HG02938 (cell line): ENCODE results near the gene GATC.
"Not testable (repeated sequence)": the region's sequence is repeated elsewhere in the genome, so short reads cannot be mapped to it uniquely, and the experiment has no call there.

Source experiments
- ATAC-seq: cut with Tn5 transposase; IDR thresholded peaks from one replicate; pipeline ENCODE4 v1.9.1; 2021; ENCODE audit warnings: mild to moderate bottlenecking, moderate library complexity; ENCODE audit not compliant: unreplicated experiment

GATC gene

DNA sequence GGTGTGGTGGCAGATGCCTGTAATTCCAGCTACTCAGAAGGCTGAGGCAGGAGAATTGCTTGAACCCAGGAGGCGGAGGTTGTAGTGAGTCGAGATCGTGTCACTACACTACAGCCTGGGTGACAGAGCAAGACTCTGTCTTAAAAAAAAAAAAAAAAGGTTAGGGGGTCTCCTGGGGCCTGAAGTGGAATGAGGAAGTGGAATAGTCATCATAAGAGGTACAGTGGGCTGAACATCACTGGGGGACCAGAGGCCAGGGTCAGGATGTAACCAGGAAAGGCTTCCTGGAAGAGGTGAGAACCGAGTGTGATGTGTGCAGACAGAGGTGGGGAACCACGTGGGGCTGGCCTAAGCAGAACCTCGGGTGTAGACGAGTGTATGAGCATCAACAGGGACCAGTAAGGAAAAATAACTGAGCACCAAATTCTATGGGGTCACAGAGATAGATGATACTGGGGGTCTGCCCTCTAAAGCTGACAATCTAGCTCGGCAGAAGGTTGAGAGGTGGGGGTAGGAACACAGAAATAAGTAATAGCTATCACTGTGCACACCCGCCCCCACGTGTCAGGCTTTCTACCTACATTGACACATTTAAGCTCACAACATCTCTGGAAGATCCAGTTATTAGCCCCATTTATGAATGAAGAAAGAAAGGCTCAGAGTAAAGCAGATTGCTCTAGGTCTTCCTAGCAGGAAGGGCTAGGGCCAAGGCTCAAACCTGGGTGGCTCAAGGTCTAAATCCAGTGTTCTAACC lies 13.3 kb upstream of the GATC start:
- no peak for ATAC-seq

DNA sequence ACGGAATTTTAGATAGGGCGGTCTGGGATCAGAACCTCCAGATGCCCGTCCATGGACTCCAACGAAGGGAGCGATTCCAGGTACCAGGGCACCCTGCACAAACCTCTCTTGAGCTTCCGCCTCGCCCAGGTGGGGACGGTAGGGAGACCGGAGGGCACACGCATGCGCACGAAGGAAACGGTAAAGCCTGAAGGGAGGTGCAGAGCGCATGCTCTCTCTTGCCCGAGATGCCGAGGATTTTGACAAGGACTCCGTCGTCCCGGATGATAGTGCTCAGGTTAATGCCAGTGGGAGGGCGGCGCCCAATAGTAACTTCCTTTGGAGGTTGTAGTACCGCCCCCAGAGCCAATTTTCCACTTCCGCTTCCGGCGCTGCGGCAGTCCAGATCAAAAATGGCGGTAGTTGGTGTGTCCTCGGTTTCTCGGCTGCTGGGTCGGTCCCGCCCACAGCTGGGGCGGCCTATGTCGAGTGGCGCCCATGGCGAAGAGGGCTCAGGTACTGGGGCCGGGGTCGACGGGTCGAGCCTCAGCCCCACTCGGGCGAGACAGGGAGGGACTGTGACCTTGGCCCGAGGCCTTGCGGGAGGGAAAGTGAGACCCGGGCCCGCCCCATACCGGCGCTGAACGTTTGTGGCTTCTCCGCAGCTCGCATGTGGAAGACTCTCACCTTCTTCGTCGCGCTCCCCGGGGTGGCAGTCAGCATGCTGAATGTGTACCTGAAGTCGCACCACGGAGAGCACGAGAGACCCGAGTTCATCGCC lies 8.3 kb upstream of the GATC start, which contains the start of gene COX6A1:
Gene COX6A1, plus strand, starts transcription at position 379 of the 760 bp plus-strand sequence. Its CDS starts 14 bp downstream, at position 393.
- ATAC-seq: peak; percentile 93

DNA sequence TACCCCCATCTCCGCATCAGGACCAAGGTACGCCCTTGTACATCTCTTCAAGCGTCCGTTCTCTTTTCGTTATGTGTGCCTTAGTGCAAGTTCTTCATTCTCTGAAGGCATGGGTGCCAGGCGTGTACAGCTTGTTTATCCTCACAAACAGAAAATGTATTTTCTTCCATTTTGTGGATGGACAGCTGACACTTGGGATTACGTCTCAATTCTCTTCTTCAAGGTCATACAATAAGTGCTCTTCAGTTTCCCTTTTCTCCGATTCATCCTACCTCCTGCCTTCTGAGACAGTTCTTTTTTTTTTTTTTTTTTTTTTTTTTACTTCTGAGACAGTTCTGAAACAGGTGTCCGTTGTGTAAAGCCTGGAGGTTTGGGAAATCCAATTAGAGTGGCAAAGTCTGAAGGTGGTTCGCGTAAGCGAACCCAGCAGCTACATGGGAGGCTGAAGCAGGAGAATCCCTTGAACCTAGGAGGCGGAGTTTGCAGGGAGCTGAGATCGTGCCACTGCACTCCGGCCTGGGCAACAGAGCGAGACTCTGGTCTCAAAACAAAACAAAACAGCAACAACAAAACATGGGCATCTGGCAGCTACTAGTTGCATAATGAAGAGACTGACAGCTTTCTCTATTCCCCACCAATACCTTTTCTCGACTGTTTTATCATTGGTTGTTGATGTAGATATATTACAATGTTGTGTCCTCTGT lies 7.6 kb upstream of the GATC start:
- ATAC-seq: peak; percentile 2

DNA sequence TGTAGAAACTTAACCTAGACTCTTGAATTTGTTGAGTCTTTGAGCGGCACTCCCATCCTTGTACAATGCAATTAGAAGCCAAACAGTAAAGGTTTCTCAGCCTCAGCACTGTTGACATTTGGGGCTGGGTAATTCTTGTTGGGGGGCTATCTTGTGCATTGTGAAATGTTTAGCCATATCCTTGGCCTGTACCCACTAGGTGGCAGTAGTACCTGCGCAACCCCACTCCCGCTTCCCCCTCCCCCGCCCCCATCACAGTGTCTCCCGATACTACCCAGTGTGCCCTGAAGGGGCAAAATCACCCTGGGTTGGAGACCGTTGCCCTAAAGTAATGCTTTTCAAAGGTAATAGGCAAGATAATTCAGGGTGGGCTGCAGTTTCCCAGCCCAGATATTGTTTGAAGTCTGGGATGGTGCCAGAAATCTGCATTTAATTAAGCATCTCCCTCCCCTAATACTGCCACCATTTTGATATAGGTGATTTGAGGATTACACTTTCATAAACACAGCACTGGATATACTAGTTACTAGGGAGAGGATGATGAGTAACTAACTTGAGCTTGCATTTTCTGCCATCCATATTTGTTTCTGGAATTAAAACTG lies 6.5 kb upstream of the GATC start:
- no peak for ATAC-seq

DNA sequence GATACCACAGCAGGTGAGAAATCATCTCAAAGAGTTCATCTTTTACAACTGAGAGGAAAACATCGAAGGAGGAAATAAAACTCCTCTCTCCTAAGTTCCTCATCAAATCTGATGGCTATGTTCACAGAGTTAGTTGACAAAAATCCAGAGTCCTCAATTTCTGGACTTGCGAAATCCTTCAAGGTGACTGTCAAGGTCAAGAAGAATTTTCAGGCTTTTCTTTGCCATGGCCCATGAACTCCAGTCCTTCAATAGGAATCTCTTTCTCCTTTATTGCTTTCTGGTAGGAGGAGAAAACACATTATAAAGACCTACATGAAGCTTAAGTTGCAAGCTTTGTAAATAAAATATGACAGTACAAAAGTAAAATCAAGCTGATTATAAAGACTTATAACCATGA lies 1.6 kb upstream of the GATC start:
- no peak for ATAC-seq

DNA sequence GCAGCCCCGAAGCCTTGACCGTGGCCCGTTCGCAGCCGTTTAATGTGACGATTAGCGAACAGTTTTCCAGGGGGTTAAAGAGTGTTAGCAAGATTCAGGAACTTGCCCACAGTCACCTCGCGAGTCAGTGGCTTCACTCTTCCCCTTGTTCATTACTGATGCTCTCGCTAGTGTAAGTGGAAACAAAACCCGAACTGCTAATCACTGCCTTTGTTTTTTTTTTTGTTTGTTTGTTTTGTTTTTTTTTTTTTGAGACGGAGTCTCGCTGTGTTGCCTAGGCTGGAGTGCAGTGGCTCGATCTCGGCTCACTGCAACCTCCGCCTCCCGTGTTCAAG lies 567 bp downstream of the GATC start:
- ATAC-seq: peak; percentile 9

DNA sequence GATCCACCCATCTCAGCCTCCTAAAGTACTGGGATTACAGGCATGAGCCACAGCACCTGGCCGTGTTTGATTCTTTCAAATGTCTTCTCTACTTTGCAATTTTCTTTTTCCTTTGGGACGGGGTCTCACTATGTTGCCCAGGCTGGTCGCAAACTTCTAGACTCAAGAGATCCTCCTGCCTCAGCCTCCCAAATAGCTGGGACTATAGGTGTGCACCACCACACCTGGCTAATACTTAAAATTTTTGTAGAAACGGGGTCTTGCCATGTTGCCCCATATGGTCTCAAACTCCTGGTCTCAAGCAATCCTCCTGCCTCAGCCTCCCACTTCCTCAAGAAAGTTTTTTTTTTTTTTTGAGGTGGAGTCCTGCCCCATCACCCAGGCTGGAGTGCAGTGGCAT lies 1.7 kb downstream of the GATC start:
- ATAC-seq: no peak

GRCh38 chr12:120452524-120452923 lies 6.3 kb downstream of the GATC start:
- ATAC-seq: not testable (repeated sequence)

DNA sequence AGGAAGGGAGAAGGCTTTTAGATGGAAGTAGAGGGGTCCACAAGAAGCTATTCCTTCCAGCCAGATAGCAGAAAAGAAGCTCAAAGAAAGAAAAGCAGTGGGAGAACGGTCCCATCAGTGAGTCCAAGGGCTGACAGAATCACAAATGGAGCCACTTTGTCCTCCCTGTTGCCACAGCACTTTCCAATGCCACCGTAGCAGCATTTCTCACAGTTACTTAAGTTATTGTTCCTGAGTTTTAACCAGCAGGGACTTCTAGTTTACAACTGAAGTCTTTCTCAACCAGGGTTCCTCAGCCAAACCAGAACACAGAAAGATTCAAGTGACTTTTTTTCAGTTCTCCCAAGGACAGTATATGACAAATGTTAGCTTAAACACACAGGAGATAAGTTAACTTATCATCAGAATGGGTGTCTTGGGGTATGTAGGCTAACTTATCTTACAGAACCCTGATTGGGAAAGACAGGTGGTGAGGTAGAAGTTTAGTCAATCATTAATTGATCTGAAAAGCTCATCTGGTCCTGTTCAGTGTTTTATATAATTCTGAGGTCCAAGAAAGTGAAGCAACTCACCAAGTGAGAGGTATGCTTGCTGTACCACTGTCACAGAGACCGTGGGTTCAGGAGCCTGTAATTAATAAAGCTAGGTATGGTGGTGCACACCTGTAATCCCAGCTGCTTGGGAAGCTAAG lies 7.0 kb downstream of the GATC start:
- no peak for ATAC-seq

GRCh38 chr12:120453977-120454376 lies 7.7 kb downstream of the GATC start:
- no peak for ATAC-seq

DNA sequence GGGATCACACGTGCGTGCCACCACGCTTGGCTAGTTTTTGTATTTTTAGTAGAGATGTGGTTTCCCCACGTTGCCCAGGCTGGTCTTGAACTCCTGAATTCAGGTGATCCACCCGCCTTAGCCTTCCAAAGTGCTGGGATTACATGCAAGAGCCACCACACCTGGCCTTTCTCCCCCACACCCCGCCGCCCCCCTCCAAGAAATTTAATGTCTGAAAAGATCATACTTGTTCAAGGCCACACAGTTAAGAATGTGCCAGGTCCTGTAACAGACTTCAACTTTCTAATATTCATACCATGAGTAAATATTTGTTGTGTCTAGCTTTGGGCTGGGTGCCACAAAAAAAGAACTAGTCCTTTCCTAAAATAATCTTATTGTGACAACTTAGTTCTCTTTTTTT lies 9.1 kb downstream of the GATC start:
- no peak for ATAC-seq

DNA sequence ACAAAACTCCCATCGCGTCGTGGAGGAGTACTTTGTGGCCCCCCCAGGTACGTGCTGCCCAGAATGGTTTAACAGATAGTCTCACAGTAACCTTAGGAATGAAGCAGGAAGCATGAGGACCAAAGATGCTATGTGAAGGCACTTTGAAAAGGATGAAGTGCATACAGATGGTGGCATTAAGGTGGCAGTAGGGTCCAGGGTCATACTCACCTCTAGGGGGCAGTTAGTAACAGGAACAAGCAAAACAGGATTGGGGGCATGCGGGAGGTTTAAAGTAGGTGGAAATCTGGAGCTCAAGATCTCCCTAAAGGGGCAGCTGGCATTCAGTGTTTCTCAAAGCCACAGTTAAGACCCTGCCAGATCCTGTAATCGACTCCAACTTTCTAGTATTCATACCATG lies 10.9 kb downstream of the GATC start:
- no peak for ATAC-seq

DNA sequence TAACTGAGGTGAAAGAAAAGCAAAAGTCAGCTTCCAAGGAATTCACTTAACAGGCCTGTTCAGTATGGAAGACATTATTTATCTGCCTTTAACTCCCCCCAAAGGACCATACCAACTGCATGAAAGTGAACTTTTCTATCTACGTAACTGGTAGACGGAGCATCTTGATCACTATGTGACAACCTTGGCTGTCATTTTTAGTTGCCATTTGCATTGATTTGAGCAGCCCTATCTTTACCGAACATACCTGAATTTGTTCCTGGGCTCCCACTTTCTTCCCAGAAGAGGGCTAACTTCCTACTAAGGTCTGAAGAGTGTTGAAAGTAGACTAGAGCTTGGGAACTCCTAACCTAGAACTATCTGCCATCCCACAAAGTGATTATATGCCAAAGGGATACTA lies 13.9 kb downstream of the GATC start:
- ATAC-seq: no peak

- no peak for ATAC-seq
These were observed 15.9 kb downstream of the GATC start for GRCh38 chr12:120462099-120462640.

DNA sequence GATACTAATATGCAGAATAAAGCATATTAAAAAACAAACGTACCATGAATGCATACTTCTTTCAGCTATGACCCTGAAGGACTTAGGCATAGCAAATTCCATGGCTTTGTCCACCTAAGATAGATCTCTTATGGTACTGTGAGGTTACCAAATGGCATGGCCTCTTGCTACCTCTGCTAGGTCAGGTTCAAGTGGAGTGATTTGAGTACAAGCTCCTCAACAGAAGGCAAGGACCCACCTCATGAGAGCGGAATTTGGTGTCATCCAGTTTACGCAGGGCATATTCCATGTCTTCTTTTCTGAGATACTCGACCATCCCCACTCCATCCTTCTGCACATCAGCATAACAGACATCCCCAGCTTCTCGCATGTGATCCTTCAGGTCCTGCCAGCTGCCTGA lies 17.5 kb downstream of the GATC start:
- no peak for ATAC-seq

- no peak for ATAC-seq
These were observed 19.5 kb downstream of the GATC start for GRCh38 chr12:120465756-120466155.

DNA sequence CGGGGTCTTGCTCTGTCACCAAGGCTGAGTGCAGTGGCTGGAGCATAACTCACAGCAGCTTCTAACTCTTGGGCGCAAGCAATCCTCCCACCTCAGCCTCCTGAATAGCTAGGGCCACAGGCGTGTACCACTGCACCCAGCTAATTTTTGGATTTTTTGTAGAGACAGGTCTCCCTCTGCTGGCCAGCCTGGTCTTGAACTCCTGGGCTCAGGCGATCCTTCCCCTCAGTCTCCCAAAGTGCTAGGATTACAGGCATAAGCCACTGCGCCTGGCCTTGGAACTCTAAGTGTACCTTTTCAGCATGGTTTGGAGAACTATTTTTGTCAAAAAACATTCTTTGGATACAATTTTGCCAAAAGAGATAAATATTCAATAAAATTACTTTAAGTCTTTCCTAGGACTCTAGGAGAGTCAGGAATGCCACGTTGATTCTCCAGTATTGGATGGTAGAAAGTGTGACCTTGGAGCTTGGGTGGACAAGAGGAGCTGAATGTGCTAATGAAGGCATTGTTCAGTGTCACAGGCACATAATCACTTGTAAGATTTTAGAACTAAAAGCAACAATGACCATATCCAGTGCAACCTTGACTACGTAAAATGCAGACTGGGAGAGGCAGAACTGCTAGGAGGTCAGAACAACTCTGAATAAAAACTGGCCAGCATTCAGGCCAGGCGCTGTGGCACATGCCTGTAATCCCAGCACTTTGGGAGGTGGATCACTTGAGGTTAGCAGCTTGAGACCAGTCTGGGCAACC lies 20.5 kb downstream of the GATC start:
- no peak for ATAC-seq

GRCh38 chr12:120467439-120467838 lies 21.2 kb downstream of the GATC start:
- no peak for ATAC-seq

GRCh38 chr12:120468325-120468820 lies 22.1 kb downstream of the GATC start:
- ATAC-seq: no peak
